Ishikawa (cell line): Measurements from ENCODE around the gene ADRB2.

ENCODE experiments used
- EGR1 ChIP-seq: IDR thresholded peaks from 2 replicates; pipeline ENCODE4 v1.6.1; 2012
- FOXM1 ChIP-seq: IDR thresholded peaks from 2 replicates; pipeline ENCODE4 v1.6.1; 2012; ENCODE audit warnings: low read depth, borderline replicate concordance
- NFIC ChIP-seq: IDR thresholded peaks from 2 replicates; pipeline ENCODE4 v1.6.1; 2012
- RAD21 ChIP-seq: IDR thresholded peaks from 2 replicates; pipeline ENCODE4 v1.6.1; 2012; ENCODE audit warnings: low read depth
- TAF1 ChIP-seq: IDR thresholded peaks from 2 replicates; pipeline ENCODE4 v1.6.1; 2012; ENCODE audit warnings: low read depth, mild to moderate bottlenecking
- TCF12 ChIP-seq: IDR thresholded peaks from 2 replicates; pipeline ENCODE4 v1.6.1; 2012; ENCODE audit warnings: low read depth
- YY1 ChIP-seq: IDR thresholded peaks from 2 replicates; pipeline ENCODE4 v1.6.1; 2012; ENCODE audit warnings: low read depth
- TF ChIP-seq, protein P1 (sequence below): IDR thresholded peaks from 2 replicates; pipeline ENCODE4 v1.6.1; 2012

GRCh38 chr5:148785223-148785622 lies 41.2 kb upstream of the ADRB2 start:
- TF ChIP-seq, protein P1, sequence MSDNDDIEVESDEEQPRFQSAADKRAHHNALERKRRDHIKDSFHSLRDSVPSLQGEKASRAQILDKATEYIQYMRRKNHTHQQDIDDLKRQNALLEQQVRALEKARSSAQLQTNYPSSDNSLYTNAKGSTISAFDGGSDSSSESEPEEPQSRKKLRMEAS: no peak
- TF ChIP-seq TAF1: no peak
- no peak for TF ChIP-seq YY1
- TF ChIP-seq NFIC: no peak
- TF ChIP-seq RAD21: no peak
- TF ChIP-seq EGR1: no peak
- TF ChIP-seq TCF12: no peak
- TF ChIP-seq FOXM1: no peak
